GM18519 (cell line): ENCODE results near the gene SCUBE2.
"Not testable (repeated sequence)": the region's sequence is repeated elsewhere in the genome, so short reads cannot be mapped to it uniquely, and the experiment has no call there.

Source experiments
- ATAC-seq: cut with Tn5 transposase; IDR thresholded peaks from one replicate; pipeline ENCODE4 v1.9.1; 2021; ENCODE audit warnings: mild to moderate bottlenecking, moderate library complexity; ENCODE audit not compliant: unreplicated experiment, low FRiP score

SCUBE2 gene

GRCh38 chr11:9014826-9015225 lies 76.6 kb downstream of the SCUBE2 start:
- no peak for ATAC-seq

- no peak for ATAC-seq
These were observed 78.0 kb downstream of the SCUBE2 start for GRCh38 chr11:9013373-9013772.

- ATAC-seq, result not testable (repeated sequence)
These were observed 81.9 kb downstream of the SCUBE2 start for GRCh38 chr11:9009538-9009937.

GRCh38 chr11:9008661-9009060 lies 82.7 kb downstream of the SCUBE2 start:
- no peak for ATAC-seq

GRCh38 chr11:9008011-9008550 lies 83.3 kb downstream of the SCUBE2 start:
- ATAC-seq, result no peak

GRCh38 chr11:9005087-9005486 lies 86.3 kb downstream of the SCUBE2 start:
- ATAC-seq, result no peak

GRCh38 chr11:9004183-9004926 lies 87.0 kb downstream of the SCUBE2 start:
- no peak for ATAC-seq

GRCh38 chr11:9003573-9004182 lies 87.7 kb downstream of the SCUBE2 start, which contains the start of gene NRIP3:
NRIP3 (minus strand) TSS chr11:9004001; CDS start chr11:9003935, 66 bp downstream.
- no peak for ATAC-seq

- ATAC-seq, result no peak
These were observed 88.4 kb downstream of the SCUBE2 start for GRCh38 chr11:9002920-9003572.

- ATAC-seq, result no peak
These were observed 89.7 kb downstream of the SCUBE2 start for GRCh38 chr11:9001736-9002135.

GRCh38 chr11:8998017-8998416 lies 93.4 kb downstream of the SCUBE2 start:
- no peak for ATAC-seq

- ATAC-seq, result no peak
These were observed 93.9 kb downstream of the SCUBE2 start for GRCh38 chr11:8997451-8997850.

GRCh38 chr11:8989453-8989852 lies 101.9 kb downstream of the SCUBE2 start:
- no peak for ATAC-seq

- no peak for ATAC-seq
These were observed 102.8 kb downstream of the SCUBE2 start for GRCh38 chr11:8988329-8989234.

- no peak for ATAC-seq
These were observed 104.0 kb downstream of the SCUBE2 start for GRCh38 chr11:8987446-8987845.

- ATAC-seq, result not testable (repeated sequence)
These were observed 104.6 kb downstream of the SCUBE2 start for GRCh38 chr11:8986772-8987171.

GRCh38 chr11:8985462-8985861 lies 105.9 kb downstream of the SCUBE2 start:
- ATAC-seq, result no peak

- no peak for ATAC-seq
These were observed 107.8 kb downstream of the SCUBE2 start for GRCh38 chr11:8983552-8983951.

- no peak for ATAC-seq
These were observed 110.9 kb downstream of the SCUBE2 start for GRCh38 chr11:8980485-8980884.

GRCh38 chr11:8979365-8979764 lies 112.0 kb downstream of the SCUBE2 start:
- ATAC-seq, result not testable (repeated sequence)
